ENCODE results near the gene PHLPP2. TPM values are rescaled to one million over a fixed set of nuclear protein-coding genes. Genes with fewer than 3 reads are reported as not detected.
"Not testable (repeated sequence)": the region's sequence is repeated elsewhere in the genome, so short reads cannot be mapped to it uniquely, and the experiment has no call there.

The PHLPP2 gene
- total RNA-seq, 1 donor from 2014 or later: 6.0 TPM

DNA sequence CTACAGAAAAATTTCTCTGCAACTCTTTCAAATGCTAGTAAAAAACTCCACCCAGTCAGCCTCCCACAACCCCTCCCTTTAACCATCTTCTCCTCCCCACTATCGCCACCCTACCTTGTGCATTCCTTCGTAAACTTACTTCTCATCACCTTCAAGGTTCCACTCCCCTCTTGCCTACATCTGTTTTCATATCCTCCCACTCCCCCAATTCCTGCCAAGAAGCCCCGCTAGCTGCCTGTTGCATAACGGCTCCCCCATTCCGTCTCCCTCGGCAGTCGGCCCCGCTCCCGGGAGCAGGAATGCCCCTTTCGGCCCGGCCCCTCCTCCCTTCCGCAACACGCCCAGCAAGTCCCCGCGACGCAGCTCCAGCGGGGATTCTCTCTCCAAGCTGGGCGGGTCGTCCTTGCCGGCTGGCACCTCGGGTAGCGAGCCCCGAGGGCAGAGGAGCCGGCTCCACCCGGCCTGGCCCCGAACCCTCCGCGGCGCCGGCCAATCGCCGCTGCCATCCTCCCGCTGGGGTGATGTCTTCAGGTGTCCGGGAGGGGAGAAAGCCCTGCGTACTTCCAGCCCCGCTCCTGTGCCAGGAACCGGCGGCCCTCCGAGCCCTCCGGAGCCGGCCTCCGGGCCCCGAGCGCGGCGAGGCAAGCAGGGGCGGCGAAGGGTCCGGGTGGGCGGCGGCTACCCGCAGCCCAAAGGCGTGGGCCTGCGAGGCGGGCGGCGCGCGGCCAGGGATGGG lies 1.5 kb downstream of the PHLPP2 start:
- peak; percentile 39 for DNase-seq

DNA sequence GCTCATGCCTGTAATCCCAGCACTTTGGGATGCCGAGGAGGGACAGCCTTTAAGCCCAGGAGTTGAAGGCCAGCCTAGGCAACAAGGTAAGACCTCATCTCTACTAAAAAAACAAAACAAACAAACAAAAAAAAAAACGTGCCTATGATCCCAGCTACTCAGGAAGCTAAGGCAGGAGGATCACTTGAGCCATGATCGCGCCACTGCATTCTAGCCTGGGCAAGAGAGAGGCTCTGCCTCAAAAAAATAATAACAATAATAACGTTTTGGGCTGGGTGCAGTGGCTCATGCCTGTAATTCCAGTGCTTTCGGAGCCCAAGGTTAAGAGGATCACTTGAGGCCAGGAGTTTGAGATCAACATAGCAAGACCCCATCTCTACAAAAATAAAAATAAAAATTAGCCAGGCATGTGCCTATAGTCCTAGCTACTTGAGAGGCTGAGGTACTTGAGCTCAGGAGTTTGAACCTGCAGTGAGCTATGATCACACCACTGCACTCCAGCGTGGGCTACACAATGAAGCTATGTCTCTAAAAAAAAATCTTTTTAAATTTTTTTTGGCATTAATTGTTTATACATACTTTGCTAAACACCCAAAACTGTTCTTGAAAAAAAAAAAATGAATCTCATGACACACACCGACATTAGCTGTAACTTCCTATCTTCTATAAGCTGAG lies 3.3 kb downstream of the PHLPP2 start:
- DNase-seq: no peak

DNA sequence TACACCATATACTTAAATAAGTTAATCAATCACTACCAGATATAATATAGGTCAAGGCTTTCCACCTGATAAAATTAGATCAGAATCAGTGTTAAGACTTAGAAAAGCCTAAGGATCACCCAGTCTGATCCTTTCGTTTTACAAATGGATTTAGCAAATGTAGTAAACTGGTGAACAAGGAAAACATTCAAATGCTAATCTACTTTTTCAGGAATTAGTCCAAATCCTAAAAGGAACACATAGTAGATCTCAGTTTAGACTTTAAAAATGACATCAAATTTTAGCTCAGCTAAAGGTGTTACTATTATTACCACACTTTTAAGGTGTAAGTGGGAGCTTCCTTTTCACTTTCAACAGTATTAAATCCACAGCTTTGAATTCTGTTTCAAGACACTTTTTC lies 12.0 kb downstream of the PHLPP2 start:
- DNase-seq: no peak

DNA sequence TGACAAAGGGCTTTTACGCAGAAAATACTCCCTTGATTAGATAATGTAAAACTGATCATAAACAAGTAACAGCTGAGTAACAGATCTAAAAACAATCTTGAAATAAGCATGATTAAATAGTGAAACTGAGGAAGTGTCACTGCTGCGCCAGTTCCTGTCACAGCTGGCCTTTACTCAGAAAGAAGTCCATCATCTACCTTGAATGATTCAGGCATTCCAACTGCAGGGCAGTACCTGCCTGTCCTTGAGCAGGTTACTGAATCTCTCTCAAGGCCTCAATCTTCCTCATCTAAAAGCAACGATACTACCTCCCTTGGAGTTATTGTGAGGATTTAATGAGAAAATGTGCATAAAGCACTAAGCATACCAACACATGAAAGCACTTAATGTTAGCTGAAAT lies 12.7 kb downstream of the PHLPP2 start:
- DNase-seq: no peak

DNA sequence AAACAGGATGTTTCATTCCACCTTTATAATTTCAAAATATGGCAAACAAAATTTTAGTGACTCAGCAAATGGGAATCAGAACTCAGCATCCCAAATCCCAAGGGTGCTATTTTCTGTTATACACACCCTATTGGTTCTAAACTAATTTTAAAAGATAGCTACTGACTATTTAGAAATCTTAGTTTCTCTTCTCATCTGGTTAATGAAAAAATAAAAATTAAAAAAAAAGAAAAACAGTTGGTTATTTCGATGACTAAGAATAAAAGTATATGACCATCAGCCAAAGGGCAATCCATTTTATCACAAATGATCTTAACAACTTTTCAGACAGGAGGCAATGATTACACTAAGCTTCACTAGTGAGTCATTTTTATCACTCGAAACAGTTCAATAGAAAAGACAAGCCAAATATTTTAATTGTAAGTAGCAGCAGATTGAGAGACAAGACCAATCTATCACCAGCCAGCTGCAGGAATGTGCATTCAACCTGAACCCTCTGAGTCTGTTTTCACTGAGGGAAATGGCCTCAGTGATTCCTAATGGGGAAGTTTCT lies 15.2 kb downstream of the PHLPP2 start:
- DNase-seq: no peak

DNA sequence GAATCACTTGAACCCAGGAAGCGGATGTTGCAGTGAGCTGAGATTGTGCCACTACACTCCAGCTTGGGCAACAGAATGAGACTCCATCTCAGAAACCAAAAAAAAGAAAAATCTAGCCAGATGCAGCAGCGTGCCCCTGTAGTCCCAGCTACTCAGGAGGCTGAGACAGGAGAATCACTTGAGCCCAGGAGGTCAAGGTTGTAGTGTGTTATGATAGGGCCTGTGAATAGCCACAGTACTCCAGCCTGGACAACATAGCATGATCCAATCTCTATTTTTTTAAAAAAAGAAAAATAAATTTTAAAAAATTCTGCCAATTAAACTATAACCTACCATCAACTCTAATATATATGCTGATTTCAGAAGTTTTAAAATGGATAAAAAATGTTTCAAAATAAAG lies 15.8 kb downstream of the PHLPP2 start:
- DNase-seq: no peak

DNA sequence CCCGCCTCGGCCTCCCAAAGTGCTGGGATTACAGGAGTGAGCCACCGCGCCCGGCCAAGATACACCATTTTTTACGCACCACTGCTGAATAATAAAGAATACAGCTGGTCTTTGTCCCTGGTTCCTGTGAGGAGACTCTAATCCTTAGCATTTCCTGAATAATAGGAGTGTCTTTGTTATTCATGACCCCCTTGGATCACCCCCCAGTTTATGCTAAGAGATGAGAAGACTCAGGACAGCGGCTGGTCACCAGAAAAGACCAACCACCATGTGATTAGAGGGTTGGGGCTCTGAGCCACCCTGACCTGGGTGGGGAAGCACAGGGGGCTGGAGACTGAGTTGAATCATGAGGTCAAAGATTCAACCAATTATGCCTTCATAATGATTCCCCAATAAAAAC lies 17.3 kb downstream of the PHLPP2 start:
- no peak for DNase-seq

DNA sequence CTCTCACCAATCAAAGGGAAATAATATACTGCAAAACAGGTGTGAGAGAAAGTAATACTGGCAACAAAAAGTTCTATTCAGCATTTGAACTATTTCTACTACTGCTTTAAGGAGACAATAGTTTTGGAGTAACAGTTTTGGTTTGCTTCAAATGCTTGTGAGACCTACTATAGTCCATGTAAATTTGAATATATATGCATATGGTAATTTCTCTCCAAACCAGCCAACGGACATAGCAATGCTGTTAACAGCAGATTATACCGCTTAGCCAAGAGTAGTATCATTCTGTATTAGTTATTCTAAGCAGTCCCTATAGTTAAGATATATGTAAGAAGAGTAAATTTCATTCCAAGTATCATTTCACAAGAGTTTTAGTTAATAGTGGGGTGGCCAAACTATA lies 18.5 kb downstream of the PHLPP2 start:
- DNase-seq: no peak

DNA sequence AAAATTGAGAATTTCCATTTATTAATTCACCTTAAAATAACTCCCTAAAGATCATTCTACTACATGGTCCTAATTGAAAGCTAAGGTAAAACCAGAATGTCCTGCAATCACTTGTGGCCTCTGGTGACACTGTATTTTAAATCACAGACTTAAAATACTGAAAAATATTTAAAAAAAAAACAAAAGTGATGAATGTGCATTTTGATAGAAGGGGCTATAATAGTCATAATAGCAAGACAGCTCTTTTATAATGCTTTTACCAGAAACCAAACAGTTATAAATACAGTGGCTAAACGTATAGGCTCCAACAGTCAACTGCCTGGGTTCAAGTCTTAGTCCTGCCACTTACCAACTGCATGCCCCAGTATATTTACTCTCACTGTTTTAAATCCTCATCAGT lies 21.2 kb downstream of the PHLPP2 start:
- no peak for DNase-seq

DNA sequence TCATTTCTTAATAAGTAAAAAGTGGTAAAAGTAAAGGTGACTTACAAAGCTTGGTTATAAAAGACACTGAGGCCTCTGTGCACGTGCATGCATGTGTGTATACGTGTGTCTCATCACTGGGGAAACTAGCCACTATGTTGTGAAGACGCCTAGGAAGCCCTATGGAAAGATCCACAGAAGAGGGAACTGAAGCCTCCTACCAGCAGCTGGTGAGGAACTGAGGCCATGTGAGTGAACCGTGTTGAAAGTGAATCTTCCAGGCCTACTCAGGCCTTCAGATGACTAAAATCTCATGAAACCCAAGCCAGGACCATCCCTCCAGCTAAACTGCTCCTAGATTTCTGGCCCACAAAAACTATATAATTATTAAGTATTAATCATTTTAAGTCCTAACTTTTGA lies 23.7 kb downstream of the PHLPP2 start:
- DNase-seq: no peak

DNA sequence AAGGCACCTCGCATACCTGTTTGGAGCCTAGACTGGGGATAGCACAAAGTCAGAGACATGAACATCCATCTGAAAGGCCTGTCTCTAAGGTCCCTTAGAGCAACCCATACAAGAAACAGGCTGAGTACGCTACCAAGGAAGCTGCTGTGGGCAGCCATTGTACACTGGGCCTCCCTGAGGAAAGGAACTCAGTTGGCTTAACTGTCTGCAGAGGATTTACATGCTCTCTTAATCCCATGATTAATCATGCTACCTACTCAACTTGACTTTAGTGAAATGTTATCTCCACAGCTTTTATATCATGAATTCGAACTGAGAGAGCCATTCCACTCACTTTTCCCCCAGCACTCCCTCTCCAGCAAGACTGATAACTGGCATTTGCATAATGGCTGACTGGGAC lies 26.0 kb downstream of the PHLPP2 start:
- DNase-seq: no peak

DNA sequence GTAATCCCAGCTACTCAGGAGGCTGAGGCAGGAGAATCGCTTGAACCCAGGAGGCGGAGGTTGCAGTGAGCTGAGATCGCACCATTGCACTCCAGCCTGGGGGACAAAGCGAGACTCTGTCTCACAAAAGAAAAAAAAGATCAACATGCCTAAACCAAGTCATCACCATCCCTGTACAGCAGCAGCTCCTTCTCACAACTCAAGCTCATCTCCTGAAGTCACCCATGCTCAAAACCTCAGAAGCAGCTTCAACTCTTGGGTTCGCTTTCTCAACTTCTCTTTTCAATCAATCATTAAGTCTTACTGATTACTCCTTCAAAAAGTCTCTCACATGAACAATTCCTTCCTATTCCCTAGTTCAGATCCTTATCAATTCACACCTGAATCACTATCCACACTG lies 31.3 kb downstream of the PHLPP2 start:
- no peak for DNase-seq

DNA sequence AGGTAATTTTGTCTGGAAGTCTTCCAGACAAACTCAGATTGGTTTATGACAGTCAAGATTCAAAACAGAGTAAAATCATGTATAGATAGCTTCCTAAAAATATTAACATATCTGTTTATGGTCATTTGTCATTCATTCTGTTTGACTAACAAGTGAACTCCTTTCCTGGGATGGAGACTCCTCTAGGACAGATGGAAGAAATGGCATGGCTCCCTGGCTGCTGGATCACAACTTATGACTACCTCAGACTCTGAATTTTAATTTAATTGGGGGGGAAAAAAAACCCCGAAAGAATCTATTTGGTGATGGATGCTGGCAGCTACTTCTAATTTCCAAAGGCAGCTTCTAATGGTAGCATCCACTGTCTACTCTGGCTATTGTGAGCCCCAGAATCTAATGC lies 34.6 kb downstream of the PHLPP2 start:
- DNase-seq: no peak

DNA sequence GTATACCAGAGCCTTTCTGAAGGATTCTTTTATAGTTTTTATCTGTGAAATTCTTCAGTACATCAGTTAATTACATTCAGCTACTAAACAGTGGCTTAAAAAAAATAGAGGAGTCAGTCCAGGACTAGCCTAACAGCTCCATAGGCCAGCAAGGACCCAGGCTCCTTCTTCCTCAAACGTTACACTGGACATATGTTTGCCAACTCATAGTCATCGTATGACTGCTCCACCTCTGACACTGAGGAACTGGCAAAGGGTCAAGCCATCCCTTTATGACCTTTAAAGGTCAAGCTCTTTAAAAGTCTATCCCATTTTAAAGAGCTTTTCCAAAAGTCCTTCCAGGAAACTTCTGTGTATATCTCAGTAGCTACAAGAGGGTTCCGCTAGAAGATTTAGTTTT lies 36.6 kb downstream of the PHLPP2 start:
- DNase-seq: no peak

DNA sequence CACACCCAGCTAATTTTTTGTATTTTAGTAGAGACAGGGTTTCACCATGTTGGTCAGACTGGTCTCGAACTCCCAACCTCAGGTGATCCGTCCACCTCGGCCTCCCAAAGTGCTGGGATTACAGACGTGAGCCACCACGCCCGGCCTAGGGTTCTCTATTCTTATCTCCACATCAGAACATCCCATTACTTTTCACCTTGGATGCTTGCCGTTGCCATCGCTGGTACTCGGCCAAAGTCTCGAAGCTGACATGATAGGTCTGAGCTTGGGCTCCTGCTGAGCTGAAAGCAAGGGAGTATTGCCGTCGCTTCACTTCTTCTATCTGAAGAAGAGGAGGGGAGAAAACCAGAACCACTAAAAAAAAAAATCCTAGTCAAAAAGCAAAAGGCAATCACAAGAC lies 40.2 kb downstream of the PHLPP2 start:
- DNase-seq: not testable (repeated sequence)

DNA sequence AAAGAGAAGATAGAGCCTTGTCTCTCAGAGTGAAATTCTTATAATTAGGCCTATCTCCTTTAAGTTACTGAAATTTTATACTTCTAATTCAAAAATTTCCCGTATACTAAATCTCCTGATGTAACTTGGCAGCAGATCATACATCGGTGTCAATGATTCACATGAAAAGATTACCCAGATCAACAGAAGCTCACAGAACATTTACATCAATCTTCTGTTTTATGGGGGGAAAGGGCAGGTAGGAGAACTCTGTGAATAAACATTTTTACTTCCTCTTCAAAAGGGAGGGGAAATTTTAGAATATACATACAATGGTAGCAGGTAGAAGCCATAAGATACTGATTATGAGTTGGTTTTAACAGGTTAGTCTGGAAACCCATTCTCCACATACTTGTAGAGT lies 43.1 kb downstream of the PHLPP2 start:
- no peak for DNase-seq

DNA sequence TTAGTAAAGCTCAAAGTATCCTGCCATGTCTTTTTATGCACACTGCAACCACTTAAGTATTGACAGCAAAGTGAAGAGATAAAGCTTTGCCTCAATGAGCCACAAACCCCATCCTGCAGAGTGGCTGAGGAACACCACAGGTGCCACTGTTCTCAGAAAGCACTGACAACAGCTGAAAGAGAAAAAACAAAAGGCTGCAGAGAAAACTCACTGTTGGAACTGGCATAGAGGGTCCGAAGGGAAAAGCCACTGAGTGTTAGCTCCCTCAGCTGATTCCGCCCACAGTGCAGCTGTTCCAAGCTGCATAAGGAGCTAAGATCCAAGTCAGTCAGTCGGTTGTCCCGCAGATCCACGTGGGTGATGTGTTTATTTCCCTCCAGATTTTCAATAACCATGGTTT lies 48.3 kb downstream of the PHLPP2 start:
- no peak for DNase-seq

DNA sequence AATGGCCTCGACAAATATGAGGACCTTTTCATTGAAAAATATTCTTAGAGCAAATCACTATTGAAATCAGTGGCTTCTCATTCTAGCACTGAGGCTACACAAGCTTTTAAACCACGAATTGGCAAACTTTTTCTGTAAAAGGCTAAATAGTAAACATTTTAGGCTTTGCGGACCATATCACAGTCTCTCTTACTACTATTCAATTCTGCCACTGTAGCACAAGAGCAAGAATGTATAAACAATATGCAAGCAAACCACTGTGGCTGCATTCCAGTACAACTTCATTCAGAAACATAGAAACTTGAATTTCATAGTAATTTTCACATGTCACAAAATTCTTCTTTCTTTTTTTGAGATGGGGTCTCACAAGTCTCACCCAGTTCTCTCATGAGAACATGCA lies 49.1 kb downstream of the PHLPP2 start:
- no peak for DNase-seq

DNA sequence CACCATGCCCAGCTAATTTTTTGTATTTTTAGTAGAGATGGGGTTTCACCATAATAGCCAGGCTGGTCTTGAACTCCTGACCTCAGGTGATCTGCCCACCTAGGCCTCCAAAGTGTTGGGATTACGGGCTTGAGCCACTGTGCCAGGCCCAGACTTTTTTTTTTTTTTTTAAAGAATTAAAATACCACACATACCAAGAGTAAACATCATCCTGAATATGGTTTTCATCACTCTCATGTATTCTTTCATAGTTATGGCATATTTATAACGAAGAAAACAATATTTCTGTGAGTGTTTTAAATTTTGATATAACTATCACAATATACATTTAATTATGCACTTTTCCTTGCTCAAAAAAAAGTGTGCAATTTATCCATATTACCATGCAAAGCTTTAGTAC lies 50.3 kb downstream of the PHLPP2 start:
- DNase-seq: no peak

DNA sequence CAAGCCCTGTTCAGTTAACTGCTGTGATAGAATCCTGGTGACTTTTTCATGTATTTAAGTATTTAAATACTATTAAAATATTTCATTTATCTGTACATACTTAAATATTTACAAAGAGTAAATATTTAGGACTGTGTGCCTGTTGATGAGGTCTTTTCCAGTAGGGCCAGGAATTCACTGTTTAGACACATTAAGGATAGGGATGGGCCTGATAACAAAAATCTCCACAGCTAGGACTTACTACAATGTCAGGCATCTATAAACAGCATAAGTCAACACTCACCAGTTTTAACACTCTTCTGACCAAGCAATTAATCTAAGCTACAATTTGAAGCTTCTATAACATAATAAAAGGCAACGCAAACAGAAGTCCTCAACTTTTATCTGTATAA lies 50.9 kb downstream of the PHLPP2 start:
- DNase-seq: no peak

DNA sequence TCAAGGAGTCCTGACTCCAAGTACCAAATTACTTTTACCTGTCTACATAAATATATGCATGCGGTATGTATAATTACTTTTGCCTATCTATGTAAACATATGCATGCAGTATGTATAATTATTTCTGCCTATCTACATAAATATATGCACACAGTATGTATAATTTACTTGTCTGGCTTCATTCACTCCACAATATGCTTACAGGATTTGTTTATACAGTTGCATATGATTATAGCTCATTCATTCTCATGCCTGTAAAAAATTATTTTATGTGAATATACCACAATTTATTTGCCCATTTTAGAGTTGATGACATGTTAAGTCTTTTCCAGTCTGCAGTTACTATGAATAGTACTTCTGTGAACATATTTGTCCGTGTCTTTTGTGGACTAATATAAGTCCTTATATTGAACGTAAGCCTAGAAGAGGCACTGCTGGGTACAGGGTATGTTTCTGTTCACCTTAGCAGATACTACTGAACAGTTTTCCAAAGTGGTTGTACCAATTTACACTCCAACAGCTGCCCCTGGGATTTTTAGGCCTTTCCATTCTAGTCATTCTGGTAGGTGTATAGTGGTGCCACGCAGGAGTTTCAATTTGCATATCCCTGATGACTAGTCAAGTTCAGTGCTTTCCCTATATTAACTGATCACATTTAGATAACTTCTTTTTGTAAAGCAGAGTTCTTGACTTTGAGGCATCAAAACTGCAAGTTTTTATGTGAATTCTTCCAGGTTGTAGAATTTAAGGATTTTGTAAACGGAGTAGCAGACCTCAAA lies 51.5 kb downstream of the PHLPP2 start:
- no peak for DNase-seq

DNA sequence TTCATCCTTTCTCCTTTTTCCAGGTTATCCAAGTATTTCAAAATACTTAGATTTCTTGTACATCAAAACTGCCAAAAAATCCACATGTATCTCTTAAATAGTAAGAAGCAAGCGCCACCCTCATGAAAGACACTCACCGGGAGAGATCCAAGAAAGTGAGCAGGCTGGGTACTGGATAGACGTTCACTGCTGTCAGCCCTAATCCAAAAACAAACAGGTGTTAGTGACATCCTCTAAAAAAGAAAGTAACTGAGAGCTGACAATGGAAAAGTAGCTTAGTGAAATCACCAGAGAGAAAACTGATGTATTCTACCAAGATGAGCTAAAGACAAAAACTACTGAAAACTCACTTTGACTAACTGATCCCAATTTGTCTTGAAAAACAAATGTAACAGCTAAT lies 52.4 kb downstream of the PHLPP2 start:
- DNase-seq: no peak

DNA sequence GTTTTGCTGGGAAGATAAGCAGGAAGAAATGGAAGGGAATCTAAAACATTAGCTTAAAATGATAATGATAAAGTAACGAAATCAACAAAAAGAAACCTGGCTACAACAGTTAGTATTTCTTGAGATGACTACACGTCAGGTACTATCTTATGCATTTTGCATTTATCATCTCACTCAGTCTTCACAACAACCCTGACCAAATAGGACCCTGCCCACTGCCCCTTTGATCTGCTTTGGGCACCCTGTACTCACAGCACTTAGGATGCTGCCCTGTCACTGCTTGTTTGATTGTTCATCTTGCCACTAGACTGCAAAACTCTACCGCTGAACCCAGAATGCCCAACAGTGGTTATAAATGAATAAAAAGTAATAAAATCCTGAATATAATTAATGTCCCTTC lies 53.3 kb downstream of the PHLPP2 start:
- no peak for DNase-seq

Data from skin of body (tissue), 2 donors.